ENCODE measurements around the gene IGFL2.

- no peak for TF ChIP-seq POLR2A (IDR thresholded peaks at IDR 0.05)
- TF ChIP-seq CTCF (IDR thresholded peaks at IDR 0.05) = no peak
These were observed 36.7 kb upstream of the IGFL2 start for GRCh38 chr19:46111376-46111775.
